Measurements from ENCODE around the gene CORIN.

The CORIN gene

GRCh38 chr4:47701286-47701685, 136.6 kb downstream of the CORIN start:
- Mint-ChIP-seq H3K36me3 (ENCODE audit: low read depth) (no peaks in the 10 kb centered on the region), H3K9me3 (no peaks in the 10 kb centered on the region), H3K27me3 (ENCODE audit: low read depth) (no peaks in the 10 kb centered on the region), H3K27ac (peak overlapping the region; percentile 12 to 72 (median 37)), H3K4me1 (peaks cover 18% of the 10 kb centered on the region), H3K4me3 (no peak overlapping the region)
- no peak for TF ChIP-seq CTCF (IDR thresholded peaks at IDR 0.05; ENCODE audit: unreplicated experiment in 3 of 3)

GRCh38 chr4:47698837-47699236, 139.0 kb downstream of the CORIN start:
- no peaks in the 10 kb centered on the region for H3K36me3 Mint-ChIP-seq (ENCODE audit: low read depth)
- no peaks in the 10 kb centered on the region for H3K9me3 Mint-ChIP-seq
- H3K4me1 Mint-ChIP-seq = peaks cover under 1% of the 10 kb centered on the region
- no peak for TF ChIP-seq CTCF (IDR thresholded peaks at IDR 0.05; ENCODE audit: unreplicated experiment in 3 of 3)
- no peaks in the 10 kb centered on the region for H3K27me3 Mint-ChIP-seq (ENCODE audit: low read depth)
- H3K27ac Mint-ChIP-seq = no peak overlapping the region
- no peak overlapping the region for H3K4me3 Mint-ChIP-seq

GRCh38 chr4:47696823-47697222, 141.0 kb downstream of the CORIN start:
- Mint-ChIP-seq H3K27me3 (ENCODE audit: low read depth) (no peaks in the 10 kb centered on the region), H3K9me3 (no peaks in the 10 kb centered on the region), H3K36me3 (ENCODE audit: low read depth) (no peaks in the 10 kb centered on the region), H3K27ac (no peak overlapping the region), H3K4me3 (no peak overlapping the region), H3K4me1 (no peaks in the 10 kb centered on the region)
- no peak for TF ChIP-seq CTCF (IDR thresholded peaks at IDR 0.05; ENCODE audit: unreplicated experiment in 3 of 3)

- Mint-ChIP-seq H3K27ac (peak overlapping the region in 2 of 3 experiments; percentile 55 to 86), H3K9me3 (no peaks in the 10 kb centered on the region), H3K36me3 (ENCODE audit: low read depth) (no peaks in the 10 kb centered on the region), H3K27me3 (ENCODE audit: low read depth) (no peaks in the 10 kb centered on the region), H3K4me3 (no peak overlapping the region), H3K4me1 (no peaks in the 10 kb centered on the region)
- TF ChIP-seq CTCF (IDR thresholded peaks at IDR 0.05; ENCODE audit: unreplicated experiment in 3 of 3) = no peak
Observed at GRCh38 chr4:47695260-47695659, 142.6 kb downstream of the CORIN start.

- Mint-ChIP-seq H3K27ac (peak overlapping the region in 1 of 3 experiments; percentile 34), H3K36me3 (ENCODE audit: low read depth) (no peaks in the 10 kb centered on the region)
Observed at GRCh38 chr4:47694322-47694721, 143.5 kb downstream of the CORIN start.

More at GRCh38 chr4:47694322-47694721, 143.5 kb downstream of the CORIN start:
- H3K27me3 Mint-ChIP-seq (ENCODE audit: low read depth) = no peaks in the 10 kb centered on the region
- no peak overlapping the region for H3K4me3 Mint-ChIP-seq
- no peak for TF ChIP-seq CTCF (IDR thresholded peaks at IDR 0.05; ENCODE audit: unreplicated experiment in 3 of 3)
- H3K9me3 Mint-ChIP-seq = no peaks in the 10 kb centered on the region
- no peaks in the 10 kb centered on the region for H3K4me1 Mint-ChIP-seq

Data from nephron (organoid).